ENCODE measurements around the gene LMTK2. TPM values are rescaled to one million over a fixed set of nuclear protein-coding genes. Genes with fewer than 3 reads are reported as not detected.
A peak's percentile ranks its signal among the peaks of the same experiment; 100 is the strongest.
"Not testable (repeated sequence)": the region's sequence is repeated elsewhere in the genome, so short reads cannot be mapped to it uniquely, and the experiment has no call there.

LMTK2 gene
- total and polyA plus RNA-seq, 2 experiments from 2014 or later = 2.3 to 4.6 TPM

GRCh38 chr7:98115746-98116525 lies 9.3 kb downstream of the LMTK2 start:
- in situ Hi-C loops (cut with MboI) = no loop called here
- H3K79me2 ChIP-seq (ENCODE audit: insufficient read depth) = peaks cover 81% of the 10 kb centered on the region
- 93 to 96% methylated on average over 10 of the region's 10 CpGs for WGBS, 2 experiments (ENCODE audit: low coverage in 1 of 2, low lambda C conversion rate in 2 of 2, missing lambda C conversion rate in 2 of 2)
- peaks cover 8% of the 10 kb centered on the region for H3F3A ChIP-seq (ENCODE audit: insufficient read depth)
- no peak overlapping the region for H3K4me3 ChIP-seq
- H3K27me3 ChIP-seq (replicated peaks; ENCODE audit: insufficient read depth) = no peaks in the 10 kb centered on the region
- no peak overlapping the region for H3K27ac ChIP-seq
- H3K9me3 ChIP-seq (ENCODE audit: low read depth) = no peaks in the 10 kb centered on the region
- H3K4me2 ChIP-seq (ENCODE audit: unreplicated experiment) = no peak overlapping the region
- no peaks in the 10 kb centered on the region for H3K36me3 ChIP-seq (ENCODE audit: low read depth)
- H4K20me1 ChIP-seq (ENCODE audit: insufficient read depth) = no peaks in the 10 kb centered on the region; the same call in 1 of the 2 replicates
- DNase-seq = no peak
- no peak overlapping the region for H2AFZ ChIP-seq
- no peak overlapping the region for H3K9ac ChIP-seq
- no peak for TF ChIP-seq EZH2phosphoT487 (IDR thresholded peaks at IDR 0.05; ENCODE audit: insufficient read depth, low read depth)
- TF ChIP-seq EZH2 (IDR thresholded peaks at IDR 0.05; ENCODE audit: insufficient read depth, poor library complexity, severe bottlenecking) = no peak
- no peaks in the 10 kb centered on the region for H3K9me2 ChIP-seq (ENCODE audit: insufficient read depth)
- H3K4me1 ChIP-seq (ENCODE audit: insufficient read depth) = peaks cover 11% of the 10 kb centered on the region

GRCh38 chr7:98116656-98117461 lies 10.2 kb downstream of the LMTK2 start:
- peak; percentile 3 for DNase-seq
- Histone ChIP-seq H3K4me3 (no peak overlapping the region), H3K4me1 (ENCODE audit: insufficient read depth) (peaks cover 11% of the 10 kb centered on the region), H3K4me2 (ENCODE audit: unreplicated experiment) (no peak overlapping the region), H3K27me3 (replicated peaks; ENCODE audit: insufficient read depth) (no peaks in the 10 kb centered on the region), H3K9me2 (ENCODE audit: insufficient read depth) (no peaks in the 10 kb centered on the region), H3K79me2 (ENCODE audit: insufficient read depth) (peaks cover 80% of the 10 kb centered on the region), H3F3A (ENCODE audit: insufficient read depth) (peaks cover 8% of the 10 kb centered on the region), H4K20me1 (ENCODE audit: insufficient read depth) (no peaks in the 10 kb centered on the region; the same call in 1 of the 2 replicates), H3K36me3 (ENCODE audit: low read depth) (no peaks in the 10 kb centered on the region), H3K9ac (no peak overlapping the region), H3K27ac (no peak overlapping the region), H3K9me3 (ENCODE audit: low read depth) (no peaks in the 10 kb centered on the region), H2AFZ (no peak overlapping the region)
- 81 to 93% methylated on average over 7 of the region's 7 CpGs for WGBS, 2 experiments (ENCODE audit: low coverage in 1 of 2, low lambda C conversion rate in 2 of 2, missing lambda C conversion rate in 2 of 2)
- in situ Hi-C loops (cut with MboI) = no loop called here
- no peak for TF ChIP-seq EZH2phosphoT487 (IDR thresholded peaks at IDR 0.05; ENCODE audit: insufficient read depth, low read depth)
- TF ChIP-seq EZH2 (IDR thresholded peaks at IDR 0.05; ENCODE audit: insufficient read depth, poor library complexity, severe bottlenecking) = no peak

GRCh38 chr7:98119256-98119918 lies 12.7 kb downstream of the LMTK2 start:
- Histone ChIP-seq H2AFZ (no peak overlapping the region), H3K4me1 (ENCODE audit: insufficient read depth) (peaks cover 11% of the 10 kb centered on the region), H3K4me2 (ENCODE audit: unreplicated experiment) (peak overlapping the region; percentile 22), H3K27me3 (replicated peaks; ENCODE audit: insufficient read depth) (no peaks in the 10 kb centered on the region), H3K79me2 (ENCODE audit: insufficient read depth) (peaks cover 72% of the 10 kb centered on the region), H3K9ac (no peak overlapping the region), H3K4me3 (no peak overlapping the region), H3K36me3 (ENCODE audit: low read depth) (no peaks in the 10 kb centered on the region), H3K9me3 (ENCODE audit: low read depth) (no peaks in the 10 kb centered on the region), H3K9me2 (ENCODE audit: insufficient read depth) (no peaks in the 10 kb centered on the region), H3F3A (ENCODE audit: insufficient read depth) (peaks cover 8% of the 10 kb centered on the region), H4K20me1 (ENCODE audit: insufficient read depth) (no peaks in the 10 kb centered on the region), H3K27ac (no peak overlapping the region)
- 60 to 61% methylated on average over 10 of the region's 10 CpGs for WGBS, 2 experiments (ENCODE audit: low coverage in 1 of 2, low lambda C conversion rate in 2 of 2, missing lambda C conversion rate in 2 of 2)
- DNase-seq = peak; percentile 81
- in situ Hi-C loops (cut with MboI) = no loop called here
- TF ChIP-seq EZH2 (IDR thresholded peaks at IDR 0.05; ENCODE audit: insufficient read depth, poor library complexity, severe bottlenecking) (no peak), EZH2phosphoT487 (IDR thresholded peaks at IDR 0.05; ENCODE audit: insufficient read depth, low read depth) (no peak)

- H3K27ac ChIP-seq = no peak overlapping the region
Measured at GRCh38 chr7:98120559-98120958, 13.9 kb downstream of the LMTK2 start.

GRCh38 chr7:98121388-98121787 lies 14.7 kb downstream of the LMTK2 start:
- WGBS, 2 experiments (ENCODE audit: low coverage in 1 of 2, low lambda C conversion rate in 2 of 2, missing lambda C conversion rate in 2 of 2) = 84% methylated on average over 7 of the region's 7 CpGs
- not testable (repeated sequence) for H3K4me3 ChIP-seq

More at GRCh38 chr7:98120559-98120958, 13.9 kb downstream of the LMTK2 start:
- Histone ChIP-seq H3K36me3 (ENCODE audit: low read depth) (no peaks in the 10 kb centered on the region), H3K79me2 (ENCODE audit: insufficient read depth) (peaks cover 63% of the 10 kb centered on the region), H3F3A (ENCODE audit: insufficient read depth) (peaks cover 8% of the 10 kb centered on the region), H3K4me2 (ENCODE audit: unreplicated experiment) (no peak overlapping the region), H4K20me1 (ENCODE audit: insufficient read depth) (no peaks in the 10 kb centered on the region), H3K4me1 (ENCODE audit: insufficient read depth) (peaks cover 11% of the 10 kb centered on the region), H3K9ac (no peak overlapping the region), H3K9me3 (ENCODE audit: low read depth) (no peaks in the 10 kb centered on the region), H3K9me2 (ENCODE audit: insufficient read depth) (no peaks in the 10 kb centered on the region), H3K4me3 (no peak overlapping the region), H2AFZ (no peak overlapping the region), H3K27me3 (replicated peaks; ENCODE audit: insufficient read depth) (no peaks in the 10 kb centered on the region)
- no peak for DNase-seq
- in situ Hi-C loops (cut with MboI) = no loop called here
- TF ChIP-seq EZH2 (IDR thresholded peaks at IDR 0.05; ENCODE audit: insufficient read depth, poor library complexity, severe bottlenecking) (no peak), EZH2phosphoT487 (IDR thresholded peaks at IDR 0.05; ENCODE audit: insufficient read depth, low read depth) (no peak)
- WGBS, 2 experiments (ENCODE audit: low coverage in 1 of 2, low lambda C conversion rate in 2 of 2, missing lambda C conversion rate in 2 of 2) = 97 to 98% methylated on average over 4 of the region's 4 CpGs

More at GRCh38 chr7:98121388-98121787, 14.7 kb downstream of the LMTK2 start:
- H3K4me2 ChIP-seq (ENCODE audit: unreplicated experiment); H3K9ac ChIP-seq; H3F3A ChIP-seq (ENCODE audit: insufficient read depth); H3K27me3 ChIP-seq (replicated peaks; ENCODE audit: insufficient read depth); in situ Hi-C loops (cut with MboI); DNase-seq; H3K9me3 ChIP-seq (ENCODE audit: low read depth); H3K27ac ChIP-seq; H3K36me3 ChIP-seq (ENCODE audit: low read depth); H2AFZ ChIP-seq; H4K20me1 ChIP-seq (ENCODE audit: insufficient read depth); H3K9me2 ChIP-seq (ENCODE audit: insufficient read depth): not testable (repeated sequence)
- peaks cover 62% of the 10 kb centered on the region for H3K79me2 ChIP-seq (ENCODE audit: insufficient read depth)
- peaks cover 11% of the 10 kb centered on the region for H3K4me1 ChIP-seq (ENCODE audit: insufficient read depth)
